RPMI8226 (cell line): Measurements from ENCODE around the gene CNTN3.

Experiments used
- DNase-seq: peaks from one replicate; pipeline ENCODE4 v3.0.0-alpha.2; 2015

The CNTN3 gene

GRCh38 chr3:74614107-74614967 lies at the start of gene CNTN3:
Gene CNTN3 (minus strand): TSS chr3:74614659. CDS start chr3:74521112, 93,547 bp downstream.
- DNase-seq, result no peak

- DNase-seq, result no peak
Observed at GRCh38 chr3:74663178-74663577, 48.7 kb upstream of the CNTN3 start.

GRCh38 chr3:74661672-74662071 lies 47.2 kb upstream of the CNTN3 start:
- no peak for DNase-seq

- DNase-seq, result no peak
Observed at GRCh38 chr3:74651885-74652284, 37.4 kb upstream of the CNTN3 start.

GRCh38 chr3:74651292-74651691 lies 36.8 kb upstream of the CNTN3 start:
- no peak for DNase-seq

GRCh38 chr3:74648107-74648506 lies 33.6 kb upstream of the CNTN3 start:
- DNase-seq, result no peak

- no peak for DNase-seq
Observed at GRCh38 chr3:74646094-74646493, 31.6 kb upstream of the CNTN3 start.

- no peak for DNase-seq
Observed at GRCh38 chr3:74643636-74644035, 29.2 kb upstream of the CNTN3 start.

- DNase-seq, result no peak
Observed at GRCh38 chr3:74642876-74643275, 28.4 kb upstream of the CNTN3 start.

- no peak for DNase-seq
Observed at GRCh38 chr3:74640211-74640610, 25.8 kb upstream of the CNTN3 start.

GRCh38 chr3:74639681-74640080 lies 25.2 kb upstream of the CNTN3 start:
- no peak for DNase-seq

- no peak for DNase-seq
Observed at GRCh38 chr3:74636981-74637380, 22.5 kb upstream of the CNTN3 start.

GRCh38 chr3:74633021-74633420 lies 18.6 kb upstream of the CNTN3 start:
- DNase-seq, result no peak

GRCh38 chr3:74631351-74632140 lies 17.1 kb upstream of the CNTN3 start:
- DNase-seq, result no peak

- DNase-seq, result no peak
Observed at GRCh38 chr3:74630602-74631001, 16.1 kb upstream of the CNTN3 start.

GRCh38 chr3:74626011-74626410 lies 11.6 kb upstream of the CNTN3 start:
- DNase-seq, result no peak

GRCh38 chr3:74624301-74624700 lies 9.8 kb upstream of the CNTN3 start:
- no peak for DNase-seq

- no peak for DNase-seq
Observed at GRCh38 chr3:74623261-74623836, 8.9 kb upstream of the CNTN3 start.

- DNase-seq, result no peak
Observed at GRCh38 chr3:74621581-74621980, 7.1 kb upstream of the CNTN3 start.

GRCh38 chr3:74617776-74618175 lies 3.3 kb upstream of the CNTN3 start:
- DNase-seq, result no peak

- DNase-seq, result no peak
Observed at GRCh38 chr3:74613521-74614106, 845 bp downstream of the CNTN3 start.

- no peak for DNase-seq
Observed at GRCh38 chr3:74613060-74613459, 1.4 kb downstream of the CNTN3 start.

- DNase-seq, result no peak
Observed at GRCh38 chr3:74611206-74611605, 3.3 kb downstream of the CNTN3 start.
